ENCODE data around the gene VAMP3.

DNA sequence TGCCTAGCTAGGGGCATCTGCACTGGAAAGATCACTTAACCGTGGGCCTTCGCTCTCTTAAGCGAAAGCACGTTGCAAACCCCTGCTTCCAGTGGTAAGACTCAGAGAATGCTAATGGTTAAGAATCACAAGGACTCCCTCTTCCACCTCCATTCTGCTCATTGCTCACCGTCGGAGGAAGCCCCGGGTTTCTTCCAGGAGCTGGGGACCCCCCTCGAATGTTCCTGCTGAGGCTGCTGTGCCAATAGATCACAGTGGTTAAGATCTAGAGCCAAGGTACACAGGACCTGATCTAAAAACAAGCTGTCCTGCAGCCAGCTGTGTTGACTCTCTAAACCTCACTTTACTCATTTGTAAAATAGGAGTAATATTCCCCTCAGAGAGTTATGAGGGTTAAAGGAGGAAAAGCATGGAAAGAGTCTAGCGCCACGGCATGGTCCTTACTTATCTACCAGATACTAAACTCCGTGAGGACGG is 765 bp downstream of the VAMP3 start:
- TF ChIP-seq CTCF (IDR thresholded peaks at IDR 0.05; ENCODE audit: insufficient read depth, low read depth, low read length), result no peak
- TF ChIP-seq EZH2 (IDR thresholded peaks at IDR 0.05; ENCODE audit: insufficient read depth, low read length), result no peak

All from astrocyte (in vitro differentiated cells and primary cell).